ENCODE data around the gene ITM2B.

DNA sequence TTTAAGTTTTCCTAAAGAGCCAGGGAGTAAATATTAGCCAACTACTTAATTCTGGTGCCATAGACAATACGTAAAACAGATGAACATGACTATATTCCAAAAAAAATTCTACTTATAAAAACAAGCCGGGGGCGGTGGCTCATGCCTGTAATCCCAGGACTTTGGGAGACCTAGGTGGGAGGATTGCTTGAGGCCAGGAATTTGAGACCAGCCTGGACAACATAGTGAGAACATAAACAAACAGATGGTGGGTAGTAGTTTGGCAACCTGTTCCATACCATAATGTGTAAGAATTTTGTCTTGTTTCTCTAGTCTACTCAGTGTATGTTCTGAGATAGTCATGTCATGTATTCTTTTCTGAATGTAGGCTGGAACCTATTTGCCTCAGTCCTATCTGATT, 25.4 kb downstream of the ITM2B start:
- TF ChIP-seq, protein P1, sequence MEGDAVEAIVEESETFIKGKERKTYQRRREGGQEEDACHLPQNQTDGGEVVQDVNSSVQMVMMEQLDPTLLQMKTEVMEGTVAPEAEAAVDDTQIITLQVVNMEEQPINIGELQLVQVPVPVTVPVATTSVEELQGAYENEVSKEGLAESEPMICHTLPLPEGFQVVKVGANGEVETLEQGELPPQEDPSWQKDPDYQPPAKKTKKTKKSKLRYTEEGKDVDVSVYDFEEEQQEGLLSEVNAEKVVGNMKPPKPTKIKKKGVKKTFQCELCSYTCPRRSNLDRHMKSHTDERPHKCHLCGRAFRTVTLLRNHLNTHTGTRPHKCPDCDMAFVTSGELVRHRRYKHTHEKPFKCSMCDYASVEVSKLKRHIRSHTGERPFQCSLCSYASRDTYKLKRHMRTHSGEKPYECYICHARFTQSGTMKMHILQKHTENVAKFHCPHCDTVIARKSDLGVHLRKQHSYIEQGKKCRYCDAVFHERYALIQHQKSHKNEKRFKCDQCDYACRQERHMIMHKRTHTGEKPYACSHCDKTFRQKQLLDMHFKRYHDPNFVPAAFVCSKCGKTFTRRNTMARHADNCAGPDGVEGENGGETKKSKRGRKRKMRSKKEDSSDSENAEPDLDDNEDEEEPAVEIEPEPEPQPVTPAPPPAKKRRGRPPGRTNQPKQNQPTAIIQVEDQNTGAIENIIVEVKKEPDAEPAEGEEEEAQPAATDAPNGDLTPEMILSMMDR (IDR thresholded peaks at IDR 0.05; ENCODE audit: low read depth, low read length, poor library complexity, severe bottlenecking), result no peak
- no peak for TF ChIP-seq EZH2phosphoT487 (IDR thresholded peaks at IDR 0.05; ENCODE audit: borderline replicate concordance, low read length)

Measured in DOHH2 (cell line).